Measurements from ENCODE around the gene ROR2.
"Not testable (repeated sequence)": the region's sequence is repeated elsewhere in the genome, so short reads cannot be mapped to it uniquely, and the experiment has no call there.

The ROR2 gene

GRCh38 chr9:91914404-91914803 is 35.6 kb downstream of the ROR2 start:
- H3K27ac ChIP-seq = no peak overlapping the region
- no peak for TF ChIP-seq ZFX (IDR thresholded peaks at IDR 0.05; ENCODE audit: borderline replicate concordance)
- no peak for TF ChIP-seq CTCF (IDR thresholded peaks at IDR 0.05)

- TF ChIP-seq CTCF (IDR thresholded peaks at IDR 0.05) (no peak), ZFX (IDR thresholded peaks at IDR 0.05; ENCODE audit: borderline replicate concordance) (no peak)
- no peak overlapping the region for H3K27ac ChIP-seq
Observed at GRCh38 chr9:91913986-91914385, 36.0 kb downstream of the ROR2 start.

- TF ChIP-seq CTCF (IDR thresholded peaks at IDR 0.05) (no peak), ZFX (IDR thresholded peaks at IDR 0.05; ENCODE audit: borderline replicate concordance) (no peak)
- H3K27ac ChIP-seq = no peak overlapping the region
Observed at GRCh38 chr9:91913096-91913495, 36.9 kb downstream of the ROR2 start.

GRCh38 chr9:91911657-91912056 is 38.4 kb downstream of the ROR2 start:
- no peak overlapping the region for H3K27ac ChIP-seq
- TF ChIP-seq ZFX (IDR thresholded peaks at IDR 0.05; ENCODE audit: borderline replicate concordance) = no peak
- TF ChIP-seq CTCF (IDR thresholded peaks at IDR 0.05) = no peak

GRCh38 chr9:91909256-91909655 is 40.8 kb downstream of the ROR2 start:
- not testable (repeated sequence) for H3K27ac ChIP-seq

- no peak for TF ChIP-seq ZFX (IDR thresholded peaks at IDR 0.05; ENCODE audit: borderline replicate concordance)
- TF ChIP-seq CTCF (IDR thresholded peaks at IDR 0.05) = no peak
- H3K27ac ChIP-seq = no peak overlapping the region
Observed at GRCh38 chr9:91908746-91909145, 41.3 kb downstream of the ROR2 start.

GRCh38 chr9:91908293-91908623 is 41.8 kb downstream of the ROR2 start:
- H3K27ac ChIP-seq = no peak overlapping the region
- TF ChIP-seq ZFX (IDR thresholded peaks at IDR 0.05; ENCODE audit: borderline replicate concordance) (no peak), CTCF (IDR thresholded peaks at IDR 0.05) (no peak)

GRCh38 chr9:91907484-91908292 is 42.3 kb downstream of the ROR2 start:
- no peak for TF ChIP-seq CTCF (IDR thresholded peaks at IDR 0.05)
- TF ChIP-seq ZFX (IDR thresholded peaks at IDR 0.05; ENCODE audit: borderline replicate concordance) = no peak
- H3K27ac ChIP-seq = no peak overlapping the region

All from 22Rv1 (cell line).